NT2/D1 (cell line): ENCODE results near the gene IL13RA2.

ENCODE experiments used
- DNase-seq: peaks from one replicate; pipeline ENCODE4 v3.0.0-alpha.2; 2011; ENCODE audit warnings: low read depth, low spot score
- H3K27me3 ChIP-seq: 2 replicates; pipeline ENCODE4 v1.6.0; 2011; ENCODE audit warnings: mild to moderate bottlenecking; ENCODE audit not compliant: insufficient read length, insufficient read depth
- H3K36me3 ChIP-seq: 2 replicates; pipeline ENCODE4 v1.6.1; 2011; ENCODE audit warnings: mild to moderate bottlenecking, low read length, mixed read lengths; ENCODE audit not compliant: insufficient read depth, insufficient read length
- H3K4me1 ChIP-seq: 2 replicates; pipeline ENCODE4 v1.5.1; 2011; ENCODE audit not compliant: insufficient read depth, insufficient read length
- H3K4me3 ChIP-seq: 2 replicates; pipeline ENCODE4 v1.5.1; 2011; ENCODE audit warnings: low read depth; ENCODE audit not compliant: insufficient read length
- H3K9ac ChIP-seq: 2 replicates; pipeline ENCODE4 v1.6.0; 2011; ENCODE audit warnings: low read depth; ENCODE audit not compliant: insufficient read length
- H3K9me3 ChIP-seq: 2 replicates; pipeline ENCODE4 v1.5.1; 2011; ENCODE audit warnings: mild to moderate bottlenecking, low read length; ENCODE audit not compliant: insufficient read depth
- SUZ12 ChIP-seq: IDR thresholded peaks from 2 replicates; pipeline ENCODE4 v1.6.1; 2011; ENCODE audit not compliant: insufficient read length, insufficient read depth; ENCODE audit errors: extremely low read depth
- YY1 ChIP-seq: IDR thresholded peaks from 2 replicates; pipeline ENCODE4 v1.6.1; 2011; ENCODE audit not compliant: insufficient read length, insufficient read depth
- ZNF274 ChIP-seq: IDR thresholded peaks from 2 replicates; pipeline ENCODE4 v1.6.1; 2011; ENCODE audit warnings: mild to moderate bottlenecking, low read depth, low read length

The IL13RA2 gene

DNA sequence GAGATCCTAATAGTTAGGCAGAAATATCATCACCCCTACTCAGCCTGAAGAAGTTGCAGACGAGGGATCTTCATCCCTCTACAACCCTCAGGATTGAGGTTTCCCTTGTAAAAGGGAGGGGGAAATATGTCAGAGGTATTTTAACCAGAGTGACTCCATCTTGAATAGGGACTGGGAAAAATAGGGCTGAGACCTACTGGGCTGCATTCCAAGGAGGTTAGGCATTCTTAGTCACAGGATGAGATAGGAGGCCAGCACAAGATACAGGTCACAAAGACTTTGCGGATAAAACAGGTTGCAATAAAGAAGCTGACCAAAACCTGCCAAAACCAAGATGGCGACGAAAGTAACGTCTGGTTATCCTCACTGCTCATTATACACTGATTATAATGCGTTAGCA is 17.5 kb downstream of the IL13RA2 start:
- TF ChIP-seq ZNF274, result no peak
- TF ChIP-seq SUZ12, result no peak
- TF ChIP-seq YY1, result no peak
- no peaks in the 10 kb centered on the region for H3K4me1 ChIP-seq
- H3K27me3 ChIP-seq, result no peaks in the 10 kb centered on the region
- no peak overlapping the region for H3K9ac ChIP-seq
- H3K36me3 ChIP-seq, result no peaks in the 10 kb centered on the region
- no peak for DNase-seq
- no peak overlapping the region for H3K4me3 ChIP-seq
- H3K9me3 ChIP-seq, result no peaks in the 10 kb centered on the region

DNA sequence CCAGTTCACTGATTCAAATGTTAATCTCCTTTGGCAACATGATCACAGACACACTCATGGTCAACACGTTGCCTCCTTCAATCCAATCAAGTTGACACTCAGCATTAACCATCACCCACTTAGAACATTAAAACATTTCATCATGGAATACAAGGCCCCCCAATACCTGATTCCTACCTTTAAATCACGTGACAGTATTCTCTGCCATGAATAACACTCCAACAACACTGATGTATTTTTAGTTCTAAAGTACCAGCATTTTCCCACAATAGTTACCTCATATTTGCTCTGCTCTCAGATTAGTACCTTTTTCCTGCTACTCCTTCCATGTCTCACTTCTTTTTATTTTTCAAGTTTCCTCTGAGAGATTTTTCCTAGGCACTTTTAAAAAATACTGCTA is 19.6 kb downstream of the IL13RA2 start:
- no peak overlapping the region for H3K4me3 ChIP-seq
- no peaks in the 10 kb centered on the region for H3K36me3 ChIP-seq
- no peaks in the 10 kb centered on the region for H3K4me1 ChIP-seq
- no peaks in the 10 kb centered on the region for H3K9me3 ChIP-seq
- TF ChIP-seq SUZ12, result no peak
- TF ChIP-seq YY1, result no peak
- no peak for TF ChIP-seq ZNF274
- no peak overlapping the region for H3K9ac ChIP-seq
- no peaks in the 10 kb centered on the region for H3K27me3 ChIP-seq
- no peak for DNase-seq

DNA sequence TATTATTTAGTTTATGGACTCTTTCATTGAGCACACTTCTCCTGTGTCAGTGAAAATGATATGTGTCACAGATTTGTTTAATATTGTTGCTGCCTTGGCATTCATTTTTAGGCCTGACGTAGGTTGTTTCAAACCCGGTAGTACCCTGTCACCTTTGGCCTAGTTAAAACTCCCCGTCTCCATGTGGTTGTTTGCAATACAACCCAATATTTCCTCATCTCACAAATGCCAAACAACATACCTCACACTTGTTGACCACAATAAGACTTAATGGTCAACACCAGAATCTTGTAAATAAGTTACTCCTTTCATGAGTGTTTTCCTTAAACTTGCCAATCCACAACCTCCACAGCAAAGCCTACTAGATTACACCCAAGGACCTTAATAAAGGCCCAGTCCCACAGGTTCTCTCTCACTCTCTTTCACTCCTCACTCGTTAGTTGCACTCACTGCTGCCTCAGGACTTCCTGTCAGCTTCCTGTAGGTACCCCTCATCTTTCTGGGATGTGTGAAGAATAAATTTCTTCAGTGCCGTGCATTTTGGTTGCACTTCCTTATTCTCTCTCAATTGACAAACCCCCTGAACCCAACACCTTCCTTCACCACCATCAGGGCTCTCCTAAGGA is 31.3 kb downstream of the IL13RA2 start:
- TF ChIP-seq YY1 (no peak), ZNF274 (no peak), SUZ12 (no peak)
- Histone ChIP-seq H3K27me3 (no peaks in the 10 kb centered on the region), H3K4me3 (no peak overlapping the region), H3K36me3 (no peaks in the 10 kb centered on the region), H3K9ac (no peak overlapping the region), H3K9me3 (no peaks in the 10 kb centered on the region), H3K4me1 (no peaks in the 10 kb centered on the region)
- no peak for DNase-seq

DNA sequence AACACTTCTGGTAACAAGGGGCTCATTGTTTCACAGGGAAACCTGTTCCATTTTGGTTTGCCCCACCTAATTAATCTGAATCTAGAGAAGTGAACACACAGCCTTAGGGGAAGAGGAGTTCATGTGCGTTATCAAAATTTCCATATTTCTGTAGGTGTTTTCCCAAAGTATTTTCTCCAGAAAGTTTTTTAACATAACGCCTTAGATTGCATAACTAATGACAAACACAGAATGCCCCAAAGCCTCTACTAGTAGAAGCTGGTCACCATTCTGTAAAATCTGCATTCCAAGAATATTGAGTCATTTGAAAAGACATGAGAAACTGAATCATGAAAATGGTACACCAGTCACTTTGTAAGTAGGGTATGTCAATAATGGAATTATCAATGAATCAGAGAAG is 41.1 kb downstream of the IL13RA2 start:
- Histone ChIP-seq H3K4me3 (no peak overlapping the region), H3K27me3 (no peaks in the 10 kb centered on the region), H3K36me3 (no peaks in the 10 kb centered on the region), H3K4me1 (no peaks in the 10 kb centered on the region), H3K9me3 (no peaks in the 10 kb centered on the region), H3K9ac (no peak overlapping the region)
- no peak for DNase-seq
- TF ChIP-seq SUZ12 (no peak), ZNF274 (no peak), YY1 (no peak)

DNA sequence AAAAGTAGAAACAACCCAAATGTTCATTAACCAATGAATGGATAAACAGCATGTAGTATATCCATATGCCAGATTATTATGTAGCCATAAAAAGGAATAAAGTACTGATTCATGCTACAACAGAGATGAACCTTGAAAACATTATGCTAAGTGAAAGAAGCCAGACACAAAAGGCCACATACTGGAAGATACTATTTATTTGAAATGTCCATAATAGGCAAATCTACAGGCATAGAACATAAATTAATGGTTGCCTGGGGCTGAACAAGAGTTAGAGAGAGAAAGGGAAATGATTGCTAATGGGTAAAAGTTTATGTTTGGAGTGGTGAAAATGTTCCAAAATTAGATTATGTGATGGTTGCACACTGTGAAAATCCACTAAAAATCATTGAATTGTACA is 44.4 kb downstream of the IL13RA2 start:
- Histone ChIP-seq H3K4me3 (no peak overlapping the region), H3K27me3 (no peaks in the 10 kb centered on the region), H3K9me3 (no peaks in the 10 kb centered on the region), H3K36me3 (no peaks in the 10 kb centered on the region), H3K4me1 (no peaks in the 10 kb centered on the region), H3K9ac (no peak overlapping the region)
- no peak for TF ChIP-seq SUZ12
- no peak for TF ChIP-seq ZNF274
- TF ChIP-seq YY1, result no peak
- no peak for DNase-seq

DNA sequence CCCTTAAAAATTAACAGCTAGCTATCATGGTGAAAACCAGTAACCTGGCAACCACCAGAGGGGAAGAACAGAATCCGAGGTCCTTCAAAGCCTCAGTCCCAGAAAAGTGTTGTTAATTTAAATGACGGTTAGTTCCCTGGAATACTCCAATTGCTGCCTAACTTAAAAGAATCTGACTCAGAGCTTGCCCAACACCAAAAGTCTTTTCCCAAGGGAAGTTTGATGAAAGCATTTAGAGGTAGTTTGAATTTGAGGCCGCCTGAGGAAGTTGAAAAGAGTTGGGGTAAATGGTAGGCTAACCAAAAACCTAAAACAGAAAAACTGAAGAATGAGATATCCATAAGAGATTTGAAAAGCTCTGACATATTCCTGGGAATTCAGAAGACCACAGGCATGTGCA is 46.6 kb downstream of the IL13RA2 start:
- no peak overlapping the region for H3K9ac ChIP-seq
- no peak for DNase-seq
- H3K4me3 ChIP-seq, result no peak overlapping the region
- H3K4me1 ChIP-seq, result no peaks in the 10 kb centered on the region
- H3K27me3 ChIP-seq, result no peaks in the 10 kb centered on the region
- H3K36me3 ChIP-seq, result no peaks in the 10 kb centered on the region
- no peaks in the 10 kb centered on the region for H3K9me3 ChIP-seq
- TF ChIP-seq SUZ12 (no peak), YY1 (no peak), ZNF274 (no peak)

DNA sequence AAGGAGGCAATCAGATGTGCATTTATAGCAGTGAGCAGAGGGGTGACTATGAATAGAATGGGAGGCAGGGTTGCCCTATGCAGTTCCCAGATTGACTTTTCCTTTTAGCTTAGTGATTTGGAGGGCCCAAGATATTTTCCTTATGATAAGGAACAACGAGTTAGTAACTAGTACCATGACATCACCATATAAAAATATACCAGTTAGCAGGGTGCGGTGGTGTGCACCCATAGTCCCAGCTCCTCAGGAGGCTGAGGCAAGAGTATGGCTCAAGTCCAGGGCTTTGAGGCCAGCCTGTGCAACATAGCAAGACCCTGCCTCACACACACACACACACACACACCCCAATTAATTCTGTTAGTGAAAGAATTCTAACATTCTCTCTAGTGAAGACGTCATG is 53.0 kb downstream of the IL13RA2 start:
- DNase-seq, result no peak

DNA sequence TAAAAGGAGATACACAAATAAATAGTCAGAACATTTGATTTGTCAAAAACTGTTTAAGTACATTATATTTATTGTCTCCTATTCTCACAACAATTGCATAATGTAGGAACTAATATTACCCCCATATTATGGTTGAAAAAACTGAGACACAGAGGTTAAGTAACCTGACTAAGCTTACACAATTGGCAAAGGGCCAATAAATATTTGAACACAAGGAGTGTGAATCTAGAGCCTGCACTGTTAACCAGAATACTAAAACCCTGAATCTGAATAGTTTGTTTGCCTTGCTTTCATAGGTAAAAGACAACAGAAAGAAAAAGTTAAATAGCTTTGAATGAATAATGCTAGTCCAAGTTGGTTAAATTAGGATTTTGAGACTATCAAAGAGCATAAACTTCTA is 55.2 kb downstream of the IL13RA2 start:
- TF ChIP-seq ZNF274 (no peak), SUZ12 (no peak), YY1 (no peak)
- Histone ChIP-seq H3K9ac (no peak overlapping the region), H3K36me3 (no peaks in the 10 kb centered on the region), H3K27me3 (no peaks in the 10 kb centered on the region), H3K9me3 (no peaks in the 10 kb centered on the region), H3K4me1 (no peaks in the 10 kb centered on the region), H3K4me3 (no peak overlapping the region)
- DNase-seq, result no peak

More for the DNA sequence above, 53.0 kb downstream of the IL13RA2 start:
- no peaks in the 10 kb centered on the region for H3K4me1 ChIP-seq
- no peak overlapping the region for H3K4me3 ChIP-seq
- TF ChIP-seq ZNF274 (no peak), YY1 (no peak), SUZ12 (no peak)
- no peaks in the 10 kb centered on the region for H3K27me3 ChIP-seq
- no peaks in the 10 kb centered on the region for H3K9me3 ChIP-seq
- no peak overlapping the region for H3K9ac ChIP-seq
- H3K36me3 ChIP-seq, result no peaks in the 10 kb centered on the region
